ENCODE data around the gene PEF1. TPM values are rescaled to one million over a fixed set of nuclear protein-coding genes. Genes with fewer than 3 reads are reported as not detected.

PEF1 gene
- total RNA-seq, 2 experiments from 2014 or later: 45.9 to 47.1 TPM

- Mint-ChIP-seq H3K4me3 (no peak overlapping the region), H3K27ac (no peak overlapping the region), H3K27me3 (no peaks in the 10 kb centered on the region), H3K4me1 (peaks cover 9% of the 10 kb centered on the region), H3K9me3 (ENCODE audit: low read depth) (no peaks in the 10 kb centered on the region), H3K36me3 (peaks cover 8% of the 10 kb centered on the region)
- DNase-seq: no peak
- no peak for ATAC-seq
- CTCF ChIA-PET: interaction anchor here (1.6 to 3.0 kb wide), 2 partner anchors 9 to 12 kb away, joined by 4 to 13 read pairs; no protein-coding TSS in a partner anchor
These were observed 15.6 kb downstream of the PEF1 start for GRCh38 chr1:31628931-31629556.

GRCh38 chr1:31627930-31628559, 16.6 kb downstream of the PEF1 start:
- no peaks in the 10 kb centered on the region for H3K27me3 Mint-ChIP-seq
- no peak for DNase-seq
- no peak overlapping the region for H3K27ac Mint-ChIP-seq
- peaks cover 8% of the 10 kb centered on the region for H3K36me3 Mint-ChIP-seq
- ATAC-seq: no peak
- H3K4me1 Mint-ChIP-seq: peaks cover 13% of the 10 kb centered on the region
- no peak overlapping the region for H3K4me3 Mint-ChIP-seq
- no peaks in the 10 kb centered on the region for H3K9me3 Mint-ChIP-seq (ENCODE audit: low read depth)
- CTCF ChIA-PET: interaction anchor here (1.7 to 3.0 kb wide), 2 partner anchors 10 kb away, joined by 8 to 13 read pairs; partner anchors contain the start of gene HCRTR1

GRCh38 chr1:31627301-31627929, 17.3 kb downstream of the PEF1 start:
- Mint-ChIP-seq H3K36me3 (peaks cover 8% of the 10 kb centered on the region), H3K27ac (no peak overlapping the region), H3K27me3 (no peaks in the 10 kb centered on the region), H3K4me3 (no peak overlapping the region), H3K4me1 (peaks cover 13% of the 10 kb centered on the region), H3K9me3 (ENCODE audit: low read depth) (no peaks in the 10 kb centered on the region)
- ATAC-seq (no peak), DNase-seq (no peak)
- CTCF ChIA-PET: interaction anchor here (1.7 kb wide), 1 partner anchor 9 kb away, joined by 8 read pairs; the partner anchor contains the start of gene HCRTR1

GRCh38 chr1:31626223-31627207, 18.2 kb downstream of the PEF1 start:
- ATAC-seq: no peak
- H3K4me1 Mint-ChIP-seq: peaks cover 16% of the 10 kb centered on the region
- CTCF ChIA-PET: interaction anchor here (1.7 kb wide), 1 partner anchor 8 kb away, joined by 8 read pairs; the partner anchor contains the start of gene HCRTR1
- H3K4me3 Mint-ChIP-seq: no peak overlapping the region
- no peaks in the 10 kb centered on the region for H3K27me3 Mint-ChIP-seq
- no peak for DNase-seq
- H3K36me3 Mint-ChIP-seq: peaks cover 8% of the 10 kb centered on the region
- no peak overlapping the region for H3K27ac Mint-ChIP-seq
- H3K9me3 Mint-ChIP-seq (ENCODE audit: low read depth): no peaks in the 10 kb centered on the region

- ATAC-seq: no peak
- Mint-ChIP-seq H3K36me3 (peaks cover 8% of the 10 kb centered on the region), H3K4me1 (peaks cover 16% of the 10 kb centered on the region), H3K27me3 (no peaks in the 10 kb centered on the region), H3K27ac (no peak overlapping the region), H3K9me3 (ENCODE audit: low read depth) (no peaks in the 10 kb centered on the region), H3K4me3 (no peak overlapping the region)
- DNase-seq: no peak
- CTCF ChIA-PET: no interaction called here
These were observed 19.0 kb downstream of the PEF1 start for GRCh38 chr1:31625561-31626222.

GRCh38 chr1:31624731-31625514, 19.8 kb downstream of the PEF1 start:
- CTCF ChIA-PET: no interaction called here
- no peak overlapping the region for H3K4me3 Mint-ChIP-seq
- ATAC-seq (no peak), DNase-seq (no peak)
- no peaks in the 10 kb centered on the region for H3K27me3 Mint-ChIP-seq
- H3K36me3 Mint-ChIP-seq: peaks cover 5% of the 10 kb centered on the region
- peaks cover 16% of the 10 kb centered on the region for H3K4me1 Mint-ChIP-seq
- no peaks in the 10 kb centered on the region for H3K9me3 Mint-ChIP-seq (ENCODE audit: low read depth)
- H3K27ac Mint-ChIP-seq: peak overlapping the region; percentile 53

GRCh38 chr1:31624309-31624708, 20.4 kb downstream of the PEF1 start:
- ATAC-seq (peak; percentile 43), DNase-seq (no peak)
- Mint-ChIP-seq H3K4me1 (peaks cover 18% of the 10 kb centered on the region), H3K4me3 (no peak overlapping the region), H3K27me3 (no peaks in the 10 kb centered on the region), H3K9me3 (ENCODE audit: low read depth) (no peaks in the 10 kb centered on the region), H3K36me3 (peaks cover 1% of the 10 kb centered on the region), H3K27ac (peak overlapping the region; percentile 53)
- CTCF ChIA-PET: no interaction called here

- DNase-seq (no peak), ATAC-seq (no peak)
- no peak overlapping the region for H3K4me3 Mint-ChIP-seq
- CTCF ChIA-PET: no interaction called here
- H3K36me3 Mint-ChIP-seq: no peaks in the 10 kb centered on the region
- H3K4me1 Mint-ChIP-seq: peaks cover 18% of the 10 kb centered on the region
- H3K27ac Mint-ChIP-seq: no peak overlapping the region
- peaks cover 6% of the 10 kb centered on the region for H3K27me3 Mint-ChIP-seq
- no peaks in the 10 kb centered on the region for H3K9me3 Mint-ChIP-seq (ENCODE audit: low read depth)
These were observed 21.3 kb downstream of the PEF1 start for GRCh38 chr1:31623365-31623764.

GRCh38 chr1:31621847-31622730, 22.6 kb downstream of the PEF1 start:
- no peak overlapping the region for H3K4me3 Mint-ChIP-seq
- H3K36me3 Mint-ChIP-seq: no peaks in the 10 kb centered on the region
- no peak for DNase-seq
- no peak for ATAC-seq
- no peaks in the 10 kb centered on the region for H3K9me3 Mint-ChIP-seq (ENCODE audit: low read depth)
- peaks cover 11% of the 10 kb centered on the region for H3K27me3 Mint-ChIP-seq
- CTCF ChIA-PET: interaction anchor here (1.2 kb wide), 1 partner anchor 58 kb away, joined by 4 read pairs; no protein-coding TSS in a partner anchor
- H3K4me1 Mint-ChIP-seq: peaks cover 20% of the 10 kb centered on the region
- H3K27ac Mint-ChIP-seq: no peak overlapping the region

- H3K4me1 Mint-ChIP-seq: peaks cover 20% of the 10 kb centered on the region
- H3K9me3 Mint-ChIP-seq (ENCODE audit: low read depth): no peaks in the 10 kb centered on the region
- H3K27me3 Mint-ChIP-seq: peaks cover 17% of the 10 kb centered on the region
- CTCF ChIA-PET: interaction anchor here (1.2 kb wide), 1 partner anchor 58 kb away, joined by 4 read pairs; no protein-coding TSS in a partner anchor
- no peak overlapping the region for H3K4me3 Mint-ChIP-seq
- H3K36me3 Mint-ChIP-seq: no peaks in the 10 kb centered on the region
- ATAC-seq (no peak), DNase-seq (no peak)
- no peak overlapping the region for H3K27ac Mint-ChIP-seq
These were observed 23.2 kb downstream of the PEF1 start for GRCh38 chr1:31621498-31621820.

- Mint-ChIP-seq H3K4me3 (no peak overlapping the region), H3K27ac (no peak overlapping the region), H3K4me1 (peaks cover 20% of the 10 kb centered on the region), H3K9me3 (ENCODE audit: low read depth) (no peaks in the 10 kb centered on the region), H3K36me3 (no peaks in the 10 kb centered on the region), H3K27me3 (peaks cover 22% of the 10 kb centered on the region)
- CTCF ChIA-PET: interaction anchor here (1.2 kb wide), 1 partner anchor 57 kb away, joined by 4 read pairs; no protein-coding TSS in a partner anchor
- DNase-seq (no peak), ATAC-seq (no peak)
These were observed 23.8 kb downstream of the PEF1 start for GRCh38 chr1:31620631-31621497.

Measured in activated CD8-positive, alpha-beta memory T cell treated with anti-CD3 and anti-CD28 coated beads, Interleukin-2, amount 10 ng/mL, durations not matched to agents 7 days and 5 days (primary cell).